IMR-90 (cell line): Measurements from ENCODE around the gene GRIN2A. TPM values are rescaled to one million over a fixed set of nuclear protein-coding genes. Genes with fewer than 3 reads are reported as not detected.

Experiments
- ATAC-seq: fragments of 200-7000 bp; cut with Tn5 transposase; 2 replicates; pipeline ENCODE4 v1.9.1; 2020; ENCODE audit warnings: low read depth, mild to moderate bottlenecking, moderate library complexity
- BruUV-seq: library from RNA; stranded (reverse); fragments of 400-500 nt; replicated peaks from 2 replicates; lab custom pipeline; 2021; lab: Mats Ljungman, UMichigan
- CTCF ChIA-PET: fragments of 300-600 bp; formaldehyde crosslinking; extraction: SDS; loops from one replicate; lab custom pipeline; 2021; ENCODE audit warnings: antibody characterized with exemption; lab: Yijun Ruan, JAX
- POLR2A ChIA-PET: fragments of 300-600 bp; sonication (Branson Sonifier 250); formaldehyde crosslinking; loops from one replicate; lab custom pipeline; 2022; ENCODE audit warnings: antibody characterized with exemption; ENCODE audit not compliant: unreplicated experiment; lab: Charles Lee
- DNase-seq: peaks from one replicate; pipeline ENCODE4 v3.0.0; 2013
- H2AFZ ChIP-seq: replicated peaks from 2 replicates; pipeline ENCODE3; 2013; ENCODE audit warnings: low read length, mild to moderate bottlenecking; ENCODE audit not compliant: poor library complexity
- H2AK5ac ChIP-seq: 2 replicates; pipeline ENCODE4 v1.6.1; 2013; ENCODE audit warnings: low read depth, low read length, inconsistent platforms
- H2AK9ac ChIP-seq: replicated peaks from 2 replicates; pipeline ENCODE3; 2013; ENCODE audit warnings: mild to moderate bottlenecking, low read depth, low read length, moderate library complexity; ENCODE audit not compliant: poor library complexity
- H2BK120ac ChIP-seq: 2 replicates; pipeline ENCODE4 v1.6.1; 2013; ENCODE audit warnings: low read depth, low read length, inconsistent platforms
- H2BK15ac ChIP-seq: 3 replicates; pipeline ENCODE4 v1.6.1; 2013; ENCODE audit warnings: low read depth, low read length, inconsistent platforms
- H2BK20ac ChIP-seq: 2 replicates; pipeline ENCODE4 v1.6.1; 2013; ENCODE audit warnings: low read depth, mild to moderate bottlenecking, inconsistent platforms, low read length, moderate library complexity
- H2BK5ac ChIP-seq: 2 replicates; pipeline ENCODE4 v1.6.1; 2013; ENCODE audit warnings: mild to moderate bottlenecking, low read depth, low read length, inconsistent platforms; ENCODE audit not compliant: poor library complexity, severe bottlenecking
- H3K14ac ChIP-seq: replicated peaks from 2 replicates; pipeline ENCODE4 v1.6.1; 2013; ENCODE audit warnings: low read depth, low read length, inconsistent platforms
- H3K18ac ChIP-seq: 2 replicates; pipeline ENCODE4 v1.6.1; 2013; ENCODE audit warnings: low read depth, low read length, control low read depth
- H3K23ac ChIP-seq: 2 replicates; pipeline ENCODE4 v1.6.1; 2013; ENCODE audit warnings: low read depth, low read length, inconsistent platforms
- H3K27ac ChIP-seq: 2 replicates; pipeline ENCODE4 v1.5.1; 2013; ENCODE audit warnings: mild to moderate bottlenecking, control low read depth, low read length; ENCODE audit not compliant: insufficient read depth
- H3K27me3 ChIP-seq: 2 replicates; pipeline ENCODE4 v1.6.1; 2013; ENCODE audit warnings: low read length; ENCODE audit not compliant: control insufficient read depth, insufficient read depth
- H3K36me3 ChIP-seq: 2 replicates; pipeline ENCODE4 v1.6.1; 2013; ENCODE audit warnings: low read length, mixed read lengths; ENCODE audit not compliant: control insufficient read depth, insufficient read depth
- H3K4ac ChIP-seq: 2 replicates; pipeline ENCODE4 v1.6.1; 2013; ENCODE audit warnings: low read depth, low read length, inconsistent platforms
- H3K4me1 ChIP-seq: 2 replicates; pipeline ENCODE4 v1.6.1; 2013; ENCODE audit warnings: low read length, mixed read lengths; ENCODE audit not compliant: control insufficient read depth, insufficient read depth
- H3K4me2 ChIP-seq: 2 replicates; pipeline ENCODE4 v1.6.1; 2013; ENCODE audit warnings: low read depth, mild to moderate bottlenecking, control low read depth, low read length, moderate library complexity
- H3K4me3 ChIP-seq: 2 replicates; pipeline ENCODE4 v1.5.1; 2013; ENCODE audit warnings: low read depth, mild to moderate bottlenecking, control low read depth, low read length, moderate library complexity; ENCODE audit not compliant: insufficient read depth
- H3K56ac ChIP-seq: 2 replicates; pipeline ENCODE4 v1.6.1; 2013; ENCODE audit warnings: low read length, inconsistent platforms; ENCODE audit not compliant: insufficient read depth; ENCODE audit errors: extremely low read depth
- H3K79me1 ChIP-seq, 2 experiments: 2 replicates each; pipeline ENCODE4 v1.6.1; 2013; ENCODE audit warnings: low read length in 2 of 2, inconsistent platforms in 1 of 2, low read depth in 1 of 2
- H3K9ac ChIP-seq: 2 replicates; pipeline ENCODE4 v1.6.1; 2013; ENCODE audit warnings: low read depth, low read length, control low read depth
- H3K9me1 ChIP-seq: 2 replicates; pipeline ENCODE4 v1.6.1; 2013; ENCODE audit warnings: low read length, inconsistent platforms; ENCODE audit not compliant: insufficient read depth
- H3K9me3 ChIP-seq: 2 replicates; pipeline ENCODE4 v1.6.1; 2013; ENCODE audit warnings: low read length; ENCODE audit not compliant: control insufficient read depth, insufficient read depth
- H4K20me1 ChIP-seq: 2 replicates; pipeline ENCODE4 v1.6.1; 2013; ENCODE audit warnings: low read length, inconsistent platforms; ENCODE audit not compliant: insufficient read depth
- H4K5ac ChIP-seq: 2 replicates; pipeline ENCODE4 v1.6.1; 2013; ENCODE audit warnings: mild to moderate bottlenecking, low read depth, low read length, control low read depth
- H4K8ac ChIP-seq, 2 experiments: 2 replicates each; pipeline ENCODE4 v1.6.1; 2013; ENCODE audit warnings: low read depth in 2 of 2, low read length in 2 of 2, control low read depth in 1 of 2, inconsistent platforms in 1 of 2
- H4K91ac ChIP-seq: 2 replicates; pipeline ENCODE4 v1.6.1; 2013; ENCODE audit warnings: low read depth, low read length, inconsistent platforms; ENCODE audit not compliant: insufficient read depth
- BHLHE40 ChIP-seq: fragments of 150-350 bp; IDR thresholded peaks from 2 replicates; pipeline ENCODE4 v1.6.1; 2016; ENCODE audit warnings: mild to moderate bottlenecking, low read depth, low read length
- CEBPB ChIP-seq: IDR thresholded peaks from 2 replicates; pipeline ENCODE4 v1.6.1; 2012; ENCODE audit warnings: low read depth, low read length, improper control_type of control experiment
- CHD1 ChIP-seq: IDR thresholded peaks from 2 replicates; pipeline ENCODE4 v1.6.1; 2012; ENCODE audit warnings: low read depth, low read length, improper control_type of control experiment
- CTCF ChIP-seq: conservative IDR thresholded peaks from 2 replicates; pipeline ENCODE4 v1.5.1; 2012; ENCODE audit warnings: mild to moderate bottlenecking, low read depth, low read length, improper control_type of control experiment
- ELK1 ChIP-seq: fragments of 150-350 bp; IDR thresholded peaks from 2 replicates; pipeline ENCODE4 v1.6.1; 2016; ENCODE audit warnings: low read depth, mild to moderate bottlenecking, low read length, moderate library complexity, borderline replicate concordance
- FOS ChIP-seq: fragments of 150-350 bp; IDR thresholded peaks from 2 replicates; pipeline ENCODE4 v1.6.1; 2016; ENCODE audit warnings: low read depth, low read length
- MAFK ChIP-seq: IDR thresholded peaks from 2 replicates; pipeline ENCODE4 v1.6.1; 2012; ENCODE audit warnings: low read depth, low read length, improper control_type of control experiment
- MAZ ChIP-seq: IDR thresholded peaks from 2 replicates; pipeline ENCODE4 v1.6.1; 2012; ENCODE audit warnings: low read depth, mild to moderate bottlenecking, low read length, improper control_type of control experiment, moderate library complexity, borderline replicate concordance
- MXI1 ChIP-seq: IDR thresholded peaks from 2 replicates; pipeline ENCODE4 v1.6.1; 2012; ENCODE audit warnings: low read depth, mild to moderate bottlenecking, low read length, moderate library complexity, borderline replicate concordance
- NFE2L2 ChIP-seq: fragments of 150-350 bp; IDR thresholded peaks from 2 replicates; pipeline ENCODE4 v1.6.1; 2016; ENCODE audit warnings: low read depth, mild to moderate bottlenecking, low read length
- POLR2A ChIP-seq: IDR thresholded peaks from 2 replicates; pipeline ENCODE4 v1.6.1; 2012; ENCODE audit warnings: mild to moderate bottlenecking, low read depth, low read length
- RAD21 ChIP-seq: IDR thresholded peaks from 2 replicates; pipeline ENCODE4 v1.6.1; 2012; ENCODE audit warnings: low read length, improper control_type of control experiment
- RCOR1 ChIP-seq: IDR thresholded peaks from 2 replicates; pipeline ENCODE4 v1.6.1; 2012; ENCODE audit warnings: mild to moderate bottlenecking, low read length, improper control_type of control experiment; ENCODE audit not compliant: insufficient replicate concordance
- RFX5 ChIP-seq: IDR thresholded peaks from 2 replicates; pipeline ENCODE4 v1.8.0; 2012; ENCODE audit warnings: low read depth, mild to moderate bottlenecking, low read length, moderate library complexity
- SMC3 ChIP-seq: fragments of 150-350 bp; IDR thresholded peaks from 2 replicates; pipeline ENCODE4 v1.6.1; 2016; ENCODE audit warnings: low read depth, mild to moderate bottlenecking, antibody characterized with exemption, low read length, moderate library complexity
- USF2 ChIP-seq: fragments of 150-350 bp; IDR thresholded peaks from 2 replicates; pipeline ENCODE4 v1.6.1; 2017; ENCODE audit warnings: mild to moderate bottlenecking, antibody characterized with exemption, low read length, low read depth
- WGBS, 2 experiments: methylation state at CpG; one replicate each; pipeline versions ENCODE4 v1.1.5 to v1.1.7; 2013; ENCODE audit warnings: missing lambda C conversion rate in 2 of 2; ENCODE audit not compliant: insufficient read length in 1 of 2; ENCODE audit errors: extremely low coverage in 2 of 2; 5-methylcytosine and 5-hydroxymethylcytosine counted together
- dilution Hi-C: fragments of 300-500 bp; cut with HindIII; formaldehyde crosslinking; loops from one replicate; pipeline ENCODE4 v1.14.3; 2018; ENCODE audit warnings: low sequenced_read_pairs; ENCODE audit not compliant: unreplicated experiment
- in situ Hi-C: fragments of 300-500 bp; cut with MboI; formaldehyde crosslinking; loops from 3 replicates; pipeline ENCODE4 v1.14.3; 2019; ENCODE audit warnings: low sequenced_read_pairs, inconsistent platforms, mixed read lengths
- intact Hi-C: fragments of 100-400 bp; cut with micrococcal nuclease; formaldehyde crosslinking; loops from 2 replicates; pipeline ENCODE4 v1.10.0; 2022
- polyA plus RNA-seq, 3 experiments: library from polyadenylated mRNA; depleted of rRNA; stranded (reverse); fragments of >200 nt; gene quantifications; 2 replicates each; pipeline ENCODE4 v1.2.3, GENCODE V29; 2012; ENCODE audit warnings: low replicate concordance in 1 of 3
- total RNA-seq: library from RNA; depleted of rRNA; stranded (reverse); fragments of >200 nt; gene quantifications from 2 replicates; pipeline ENCODE4 v1.2.3, GENCODE V29; 2012

The GRIN2A gene
- total and polyA plus RNA-seq, 2 of the 4 experiments (the other 2 are of a cell fraction), result under 0.01 TPM; not detected in 1

- no peak overlapping the region for H4K91ac ChIP-seq
- TF ChIP-seq CHD1 (no peak), POLR2A (no peak), ELK1 (no peak), MAFK (no peak), MAZ (no peak), USF2 (no peak), MXI1 (no peak), NFE2L2 (no peak), RFX5 (no peak), RAD21 (no peak), FOS (no peak), CTCF (no peak), SMC3 (no peak), CEBPB (no peak), BHLHE40 (no peak), RCOR1 (no peak)
- H3K36me3 ChIP-seq, result no peaks in the 10 kb centered on the region
- ATAC-seq (no peak), DNase-seq (no peak)
- H2BK5ac ChIP-seq, result no peak overlapping the region
- H4K5ac ChIP-seq, result no peak overlapping the region
- POLR2A ChIA-PET, result no interaction called here
- no peak overlapping the region for H4K8ac ChIP-seq
- no peak overlapping the region for H3K56ac ChIP-seq
- no peak overlapping the region for H2BK15ac ChIP-seq
- H3K4me2 ChIP-seq, result no peak overlapping the region
- intact Hi-C loops, result no loop called here
- H3K4me3 ChIP-seq, result no peak overlapping the region
- no peak overlapping the region for H2BK120ac ChIP-seq
- peaks cover 15% of the 10 kb centered on the region for H3K9me3 ChIP-seq
- H2AFZ ChIP-seq, result no peak overlapping the region
- CTCF ChIA-PET, result interaction anchor here (0.6 kb wide), 1 partner anchor 773 kb away, joined by 3 read pairs; no protein-coding TSS in a partner anchor
- no CpG with 5 or more reads among the region's 5 CpGs for WGBS, 2 experiments
- H2AK9ac ChIP-seq, result no peak overlapping the region
- no peak overlapping the region for H3K18ac ChIP-seq
- no peaks in the 10 kb centered on the region for H3K27me3 ChIP-seq
- no peaks in the 10 kb centered on the region for H3K9me1 ChIP-seq
- no peaks in the 10 kb centered on the region for H3K4me1 ChIP-seq
- in situ Hi-C loops, result no loop called here
- H2AK5ac ChIP-seq, result no peak overlapping the region
- no peak overlapping the region for H3K23ac ChIP-seq
- no peaks in the 10 kb centered on the region for H4K20me1 ChIP-seq
- H2BK20ac ChIP-seq, result no peak overlapping the region
- no peaks in the 10 kb centered on the region for H3K79me1 ChIP-seq
- no TSS peak for BruUV-seq
- H3K27ac ChIP-seq, result no peak overlapping the region
- no peak overlapping the region for H3K9ac ChIP-seq
- no peak overlapping the region for H3K14ac ChIP-seq
- no peak overlapping the region for H3K4ac ChIP-seq
- dilution Hi-C loops, result no loop called here
These were observed 249.1 kb downstream of the GRIN2A start for GRCh38 chr16:9932919-9933653.
